Endothelial cell (in vitro differentiated cells): ENCODE measurements around the gene THSD4. TPM values are rescaled to one million over a fixed set of nuclear protein-coding genes. Genes with fewer than 3 reads are reported as not detected.

Experiments used
- DNase-seq: peaks from one replicate; pipeline ENCODE4 v3.0.0; 2021; ENCODE audit warnings: low spot score
- H3K27ac Mint-ChIP-seq: one replicate; pipeline ENCODE4 v1.8.0; 2021; ENCODE audit warnings: mixed read lengths, inconsistent platforms; ENCODE audit not compliant: unreplicated experiment
- H3K27me3 Mint-ChIP-seq: one replicate; pipeline ENCODE4 v1.8.0; 2021; ENCODE audit warnings: mild to moderate bottlenecking, moderate library complexity, mixed read lengths, inconsistent platforms; ENCODE audit not compliant: unreplicated experiment
- H3K36me3 Mint-ChIP-seq: one replicate; pipeline ENCODE4 v1.8.0; 2021; ENCODE audit warnings: mild to moderate bottlenecking, low read depth, mixed read lengths, inconsistent platforms; ENCODE audit not compliant: unreplicated experiment
- H3K4me1 Mint-ChIP-seq: one replicate; pipeline ENCODE4 v1.8.0; 2021; ENCODE audit warnings: mild to moderate bottlenecking, mixed read lengths, inconsistent platforms; ENCODE audit not compliant: unreplicated experiment
- H3K4me3 Mint-ChIP-seq: one replicate; pipeline ENCODE4 v1.8.0; 2021; ENCODE audit warnings: mild to moderate bottlenecking, mixed read lengths, inconsistent platforms; ENCODE audit not compliant: unreplicated experiment
- H3K9me3 Mint-ChIP-seq: one replicate; pipeline ENCODE4 v1.8.0; 2021; ENCODE audit warnings: mixed read lengths, inconsistent platforms; ENCODE audit not compliant: unreplicated experiment
- CTCF ChIP-seq: fragments of 200-600 bp; sonication (generic); IDR thresholded peaks from one replicate; pipeline ENCODE4 v1.5.0; 2021; ENCODE audit warnings: antibody characterized with exemption; ENCODE audit not compliant: unreplicated experiment
- total RNA-seq: library from RNA; stranded (reverse); fragmentation: NEBNext Ultra II Directional; extraction: Animal tissue kit (Norgen Biotek cat#: 25700); gene quantifications from one replicate; pipeline ENCODE4 v1.2.1, GENCODE V29; 2021; ENCODE audit not compliant: unreplicated experiment

The THSD4 gene
- total RNA-seq, 1 donor from 2014 or later = 0.92 TPM

DNA sequence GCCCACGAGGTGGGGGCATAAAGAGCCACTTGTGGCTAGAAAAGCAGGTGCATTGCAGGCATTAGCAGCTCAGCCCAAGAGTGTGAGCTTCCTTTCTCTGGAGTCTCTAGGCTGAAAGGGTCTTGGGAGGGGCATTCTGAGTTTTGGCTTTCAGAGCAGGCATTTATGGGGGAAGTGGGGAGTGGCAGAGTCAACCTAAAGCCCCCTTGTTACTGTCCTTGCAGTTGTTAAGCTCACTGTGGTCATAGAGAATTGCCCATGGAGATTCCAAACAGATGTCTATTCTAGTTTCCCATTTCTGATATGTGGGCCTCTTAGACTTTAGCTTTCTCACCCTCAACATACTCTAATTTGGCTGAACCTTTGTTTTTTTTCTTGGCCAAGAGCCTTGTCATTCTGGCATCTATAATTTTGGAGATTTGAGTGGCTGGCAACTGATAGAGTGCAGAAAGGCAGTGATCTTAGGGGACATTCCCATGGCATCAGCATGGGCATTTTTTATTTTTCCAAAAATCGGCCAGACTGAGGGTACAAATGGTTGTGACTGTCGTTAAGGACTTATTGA is 217.9 kb downstream of the THSD4 start:
- Mint-ChIP-seq H3K36me3 (no peaks in the 10 kb centered on the region), H3K4me1 (no peaks in the 10 kb centered on the region), H3K27ac (no peak overlapping the region), H3K4me3 (no peak overlapping the region), H3K27me3 (no peaks in the 10 kb centered on the region), H3K9me3 (no peaks in the 10 kb centered on the region)
- no peak for DNase-seq
- no peak for TF ChIP-seq CTCF

DNA sequence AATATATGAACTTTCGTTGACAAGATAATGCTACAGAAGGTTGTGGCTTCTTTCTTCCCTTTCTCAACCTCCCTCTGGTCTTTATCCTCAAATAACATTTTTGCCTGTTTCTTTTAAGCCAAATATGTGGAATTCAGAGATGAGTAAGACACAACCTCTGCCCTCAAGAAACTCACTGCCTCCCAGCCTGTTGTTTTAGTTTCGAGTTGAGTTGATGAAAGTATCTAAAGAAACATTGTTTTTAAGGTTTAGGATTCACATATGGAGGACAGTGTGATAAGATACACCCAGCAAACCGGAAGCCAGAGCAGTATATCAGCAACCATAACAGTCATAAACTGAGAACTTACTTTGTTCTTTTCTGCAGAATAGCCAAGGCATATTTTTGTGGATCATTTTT is 218.6 kb downstream of the THSD4 start:
- H3K36me3 Mint-ChIP-seq = no peaks in the 10 kb centered on the region

GRCh38 chr15:71334434-71334833 is 219.2 kb downstream of the THSD4 start:
- Mint-ChIP-seq H3K27ac (no peak overlapping the region), H3K27me3 (no peaks in the 10 kb centered on the region), H3K9me3 (no peaks in the 10 kb centered on the region), H3K4me1 (no peaks in the 10 kb centered on the region), H3K4me3 (no peak overlapping the region), H3K36me3 (no peaks in the 10 kb centered on the region)
- no peak for DNase-seq
- no peak for TF ChIP-seq CTCF

More for the DNA sequence above, 218.6 kb downstream of the THSD4 start:
- Mint-ChIP-seq H3K4me1 (no peaks in the 10 kb centered on the region), H3K9me3 (no peaks in the 10 kb centered on the region), H3K27me3 (no peaks in the 10 kb centered on the region), H3K27ac (no peak overlapping the region), H3K4me3 (no peak overlapping the region)
- DNase-seq = no peak
- no peak for TF ChIP-seq CTCF

DNA sequence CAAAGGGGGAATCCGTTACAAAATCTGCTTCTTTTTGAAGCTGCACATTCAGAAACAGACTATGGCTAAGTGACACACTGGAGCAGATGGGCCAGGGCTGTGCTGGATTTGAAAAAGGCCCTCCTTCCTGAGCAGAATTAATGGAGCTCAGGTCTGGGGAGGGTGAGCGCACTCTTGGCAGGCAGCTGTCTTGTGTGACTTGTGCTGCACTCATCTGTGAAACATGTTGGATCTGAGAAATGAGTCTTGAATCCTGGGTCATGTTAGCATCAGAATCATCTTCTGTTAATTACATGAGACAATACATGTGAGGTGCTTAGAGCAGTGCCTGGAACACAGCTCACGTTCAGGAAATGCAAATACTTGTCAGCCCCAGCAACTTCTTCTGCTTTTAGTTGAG is 219.6 kb downstream of the THSD4 start:
- Mint-ChIP-seq H3K4me3 (no peak overlapping the region), H3K27ac (no peak overlapping the region), H3K36me3 (no peaks in the 10 kb centered on the region), H3K27me3 (no peaks in the 10 kb centered on the region), H3K4me1 (no peaks in the 10 kb centered on the region), H3K9me3 (no peaks in the 10 kb centered on the region)
- DNase-seq = no peak
- TF ChIP-seq CTCF = no peak

GRCh38 chr15:71335591-71335990 is 220.3 kb downstream of the THSD4 start:
- Mint-ChIP-seq H3K36me3 (no peaks in the 10 kb centered on the region), H3K27me3 (no peaks in the 10 kb centered on the region), H3K27ac (no peak overlapping the region), H3K9me3 (no peaks in the 10 kb centered on the region), H3K4me1 (no peaks in the 10 kb centered on the region), H3K4me3 (no peak overlapping the region)
- no peak for DNase-seq
- no peak for TF ChIP-seq CTCF
